ENCODE results near the gene SPATA31D3.
"Not testable (repeated sequence)": the region's sequence is repeated elsewhere in the genome, so short reads cannot be mapped to it uniquely, and the experiment has no call there.

SPATA31D3 gene

GRCh38 chr9:81912135-81912534, 31.2 kb upstream of the SPATA31D3 start:
- no peaks in the 10 kb centered on the region for H3K27me3 ChIP-seq (ENCODE audit: control insufficient read depth, low read length)
- no peak overlapping the region for H3K27ac ChIP-seq (ENCODE audit: low read depth, low read length)
- no peak overlapping the region for H3K4me3 ChIP-seq (ENCODE audit: low read length)
- no peak overlapping the region for H3K4me2 ChIP-seq (ENCODE audit: low read length)
- no peaks in the 10 kb centered on the region for H3K36me3 ChIP-seq (ENCODE audit: control insufficient read depth, low read length)
- H3K4me1 ChIP-seq (ENCODE audit: control insufficient read depth, low read length) = no peaks in the 10 kb centered on the region
- H3K9me3 ChIP-seq (ENCODE audit: control insufficient read depth, insufficient read depth, low read length) = no peaks in the 10 kb centered on the region
- H3K9me2 ChIP-seq (replicated peaks; ENCODE audit: control insufficient read depth, low read length) = no peaks in the 10 kb centered on the region
- no peak for TF ChIP-seq EZH2phosphoT487 (IDR thresholded peaks at IDR 0.05; ENCODE audit: borderline replicate concordance, low read length)
- TF ChIP-seq CTCF (IDR thresholded peaks at IDR 0.05; ENCODE audit: low read depth, low read length, poor library complexity, severe bottlenecking) = no peak
- no peaks in the 10 kb centered on the region for H3K79me2 ChIP-seq (ENCODE audit: control insufficient read depth, low read length)
- no peaks in the 10 kb centered on the region for H3F3A ChIP-seq (ENCODE audit: control insufficient read depth, insufficient read depth)
- no peaks in the 10 kb centered on the region for H4K20me1 ChIP-seq (ENCODE audit: control insufficient read depth, insufficient read depth, low read depth, low read length)

- Histone ChIP-seq H4K20me1 (ENCODE audit: control insufficient read depth, insufficient read depth, low read depth, low read length) (no peaks in the 10 kb centered on the region), H3K4me1 (ENCODE audit: control insufficient read depth, low read length) (no peaks in the 10 kb centered on the region), H3K4me3 (ENCODE audit: low read length) (no peak overlapping the region), H3K9me2 (replicated peaks; ENCODE audit: control insufficient read depth, low read length) (no peaks in the 10 kb centered on the region), H3K9me3 (ENCODE audit: control insufficient read depth, insufficient read depth, low read length) (no peaks in the 10 kb centered on the region), H3K79me2 (ENCODE audit: control insufficient read depth, low read length) (no peaks in the 10 kb centered on the region), H3K36me3 (ENCODE audit: control insufficient read depth, low read length) (no peaks in the 10 kb centered on the region), H3K27me3 (ENCODE audit: control insufficient read depth, low read length) (no peaks in the 10 kb centered on the region), H3K4me2 (ENCODE audit: low read length) (no peak overlapping the region), H3F3A (ENCODE audit: control insufficient read depth, insufficient read depth) (no peaks in the 10 kb centered on the region), H3K27ac (ENCODE audit: low read depth, low read length) (no peak overlapping the region)
- TF ChIP-seq EZH2phosphoT487 (IDR thresholded peaks at IDR 0.05; ENCODE audit: borderline replicate concordance, low read length) = no peak
- no peak for TF ChIP-seq CTCF (IDR thresholded peaks at IDR 0.05; ENCODE audit: low read depth, low read length, poor library complexity, severe bottlenecking)
Observed at GRCh38 chr9:81915801-81916505, 27.3 kb upstream of the SPATA31D3 start.

GRCh38 chr9:81918507-81918906, 24.8 kb upstream of the SPATA31D3 start:
- H3K9me2 ChIP-seq (replicated peaks; ENCODE audit: control insufficient read depth, low read length); H3K9me3 ChIP-seq (ENCODE audit: control insufficient read depth, insufficient read depth, low read length); H3K4me2 ChIP-seq (ENCODE audit: low read length); H3K27ac ChIP-seq (ENCODE audit: low read depth, low read length); H3K4me1 ChIP-seq (ENCODE audit: control insufficient read depth, low read length); H3K27me3 ChIP-seq (ENCODE audit: control insufficient read depth, low read length); H3K79me2 ChIP-seq (ENCODE audit: control insufficient read depth, low read length); H4K20me1 ChIP-seq (ENCODE audit: control insufficient read depth, insufficient read depth, low read depth, low read length); H3K4me3 ChIP-seq (ENCODE audit: low read length); H3F3A ChIP-seq (ENCODE audit: control insufficient read depth, insufficient read depth); H3K36me3 ChIP-seq (ENCODE audit: control insufficient read depth, low read length): not testable (repeated sequence)

- not testable (repeated sequence) for H3K79me2 ChIP-seq (ENCODE audit: control insufficient read depth, low read length); H3K4me3 ChIP-seq (ENCODE audit: low read length); H3K9me3 ChIP-seq (ENCODE audit: control insufficient read depth, insufficient read depth, low read length); H3K36me3 ChIP-seq (ENCODE audit: control insufficient read depth, low read length); H3K4me1 ChIP-seq (ENCODE audit: control insufficient read depth, low read length); H4K20me1 ChIP-seq (ENCODE audit: control insufficient read depth, insufficient read depth, low read depth, low read length); H3F3A ChIP-seq (ENCODE audit: control insufficient read depth, insufficient read depth); H3K27me3 ChIP-seq (ENCODE audit: control insufficient read depth, low read length); H3K27ac ChIP-seq (ENCODE audit: low read depth, low read length); H3K4me2 ChIP-seq (ENCODE audit: low read length); H3K9me2 ChIP-seq (replicated peaks; ENCODE audit: control insufficient read depth, low read length)
Observed at GRCh38 chr9:81928305-81928704, 15.0 kb upstream of the SPATA31D3 start, which contains the start of gene SPATA31D4. Gene SPATA31D4 (plus strand): TSS chr9:81928428. CDS start chr9:81928514, 86 bp downstream.

GRCh38 chr9:81930147-81930546, 13.2 kb upstream of the SPATA31D3 start:
- not testable (repeated sequence) for H3K36me3 ChIP-seq (ENCODE audit: control insufficient read depth, low read length); H3F3A ChIP-seq (ENCODE audit: control insufficient read depth, insufficient read depth); H3K79me2 ChIP-seq (ENCODE audit: control insufficient read depth, low read length); H4K20me1 ChIP-seq (ENCODE audit: control insufficient read depth, insufficient read depth, low read depth, low read length); H3K27ac ChIP-seq (ENCODE audit: low read depth, low read length); H3K4me3 ChIP-seq (ENCODE audit: low read length); H3K9me3 ChIP-seq (ENCODE audit: control insufficient read depth, insufficient read depth, low read length); H3K4me1 ChIP-seq (ENCODE audit: control insufficient read depth, low read length); H3K27me3 ChIP-seq (ENCODE audit: control insufficient read depth, low read length); H3K9me2 ChIP-seq (replicated peaks; ENCODE audit: control insufficient read depth, low read length); H3K4me2 ChIP-seq (ENCODE audit: low read length)

- not testable (repeated sequence) for H3K27me3 ChIP-seq (ENCODE audit: control insufficient read depth, low read length); H3K4me3 ChIP-seq (ENCODE audit: low read length); H3K9me2 ChIP-seq (replicated peaks; ENCODE audit: control insufficient read depth, low read length); H3K36me3 ChIP-seq (ENCODE audit: control insufficient read depth, low read length); H3K79me2 ChIP-seq (ENCODE audit: control insufficient read depth, low read length); H3K4me2 ChIP-seq (ENCODE audit: low read length); H4K20me1 ChIP-seq (ENCODE audit: control insufficient read depth, insufficient read depth, low read depth, low read length); H3K9me3 ChIP-seq (ENCODE audit: control insufficient read depth, insufficient read depth, low read length); H3F3A ChIP-seq (ENCODE audit: control insufficient read depth, insufficient read depth); H3K27ac ChIP-seq (ENCODE audit: low read depth, low read length); H3K4me1 ChIP-seq (ENCODE audit: control insufficient read depth, low read length)
Observed at GRCh38 chr9:81933547-81933946, 9.8 kb upstream of the SPATA31D3 start.
